BE2C (cell line): ENCODE data around the gene SORD. TPM values are rescaled to one million over a fixed set of nuclear protein-coding genes. Genes with fewer than 3 reads are reported as not detected.
"Not testable (repeated sequence)": the region's sequence is repeated elsewhere in the genome, so short reads cannot be mapped to it uniquely, and the experiment has no call there.

ENCODE experiments used
- DNase-seq: peaks from one replicate; pipeline ENCODE4 v3.0.0-alpha.2; 2020
- H3K27me3 ChIP-seq: fragments of 250-450 bp; sonication (Bioruptor Pico); 2 replicates; pipeline ENCODE4 v1.5.1; 2020; ENCODE audit warnings: mild to moderate bottlenecking
- H3K36me3 ChIP-seq: fragments of 250-450 bp; sonication (Bioruptor Pico); 2 replicates; pipeline ENCODE4 v1.5.1; 2020; ENCODE audit warnings: mild to moderate bottlenecking
- H3K4me1 ChIP-seq: fragments of 250-450 bp; sonication (Bioruptor Pico); 2 replicates; pipeline ENCODE4 v1.5.1; 2020
- H3K4me3 ChIP-seq: 2 replicates; pipeline ENCODE4 v1.5.1; 2011; ENCODE audit warnings: low read depth, low read length
- H3K9me3 ChIP-seq: fragments of 250-450 bp; sonication (Bioruptor Pico); 2 replicates; pipeline ENCODE4 v1.5.1; 2020
- CTCF ChIP-seq: IDR thresholded peaks from 2 replicates; pipeline ENCODE4 v1.5.1; 2012; ENCODE audit warnings: mild to moderate bottlenecking, low read depth, low read length
- polyA plus RNA-seq: library from polyadenylated mRNA; unstranded; fragments of >200 nt; gene quantifications from one replicate; pipeline ENCODE4 v1.2.1, GENCODE V29; 2012; ENCODE audit warnings: low read depth, missing spikeins; ENCODE audit not compliant: insufficient read length, insufficient read depth

SORD gene
- polyA plus RNA-seq = 35.3 TPM

GRCh38 chr15:45022871-45023658 is at the start of gene SORD:
Gene SORD, plus strand, starts transcription at chr15:45023195. Its CDS starts 89 bp downstream, at chr15:45023284.
- peak; percentile 100 for DNase-seq
- peaks cover 10% of the 10 kb centered on the region for H3K4me1 ChIP-seq
- no peaks in the 10 kb centered on the region for H3K27me3 ChIP-seq
- no peak for TF ChIP-seq CTCF
- no peaks in the 10 kb centered on the region; the same call in 1 of the 2 replicates for H3K36me3 ChIP-seq
- H3K9me3 ChIP-seq = no peaks in the 10 kb centered on the region
- peak within 1 kb of the TSS; percentile 95 for H3K4me3 ChIP-seq

DNA sequence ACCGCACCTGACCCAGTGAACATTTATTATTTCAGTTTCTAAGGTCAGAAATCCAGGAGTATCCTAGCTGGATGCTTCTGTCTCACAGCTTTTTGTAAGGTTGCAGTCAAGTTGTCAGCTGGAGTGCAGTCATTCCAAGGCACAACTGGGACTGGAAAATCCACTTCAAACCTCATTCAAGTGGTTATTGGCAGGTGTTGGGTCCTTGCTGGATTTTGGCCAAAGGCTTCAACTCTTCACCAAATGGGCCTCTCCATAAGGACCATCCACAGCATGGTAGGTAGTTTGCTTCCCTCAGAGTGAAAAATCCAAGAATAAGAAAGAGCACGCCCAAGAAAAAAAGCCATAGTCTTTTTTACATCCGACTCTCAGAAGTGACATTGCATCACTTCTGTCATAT is 46.8 kb upstream of the SORD start:
- not testable (repeated sequence) for H3K9me3 ChIP-seq, DNase-seq, H3K4me3 ChIP-seq, H3K4me1 ChIP-seq, H3K36me3 ChIP-seq, H3K27me3 ChIP-seq

DNA sequence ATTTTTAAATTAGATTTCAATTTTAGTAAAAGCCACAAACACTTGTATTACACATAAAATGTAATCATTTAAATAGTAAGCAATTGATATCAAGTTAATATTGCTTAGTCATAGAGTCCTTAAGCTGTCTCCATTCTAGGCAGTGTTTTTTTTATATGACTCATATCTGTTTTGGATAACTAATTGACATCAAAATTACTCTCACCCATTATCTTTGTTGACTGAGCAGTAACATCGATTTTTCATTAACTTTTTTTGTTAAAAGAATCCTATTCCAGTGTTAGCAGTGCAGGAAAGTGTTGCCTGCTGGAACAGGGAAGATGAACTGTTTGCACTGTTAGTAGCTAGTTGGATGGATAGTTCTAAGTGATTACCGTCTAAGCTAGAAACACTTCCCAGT is 45.2 kb upstream of the SORD start:
- H3K36me3 ChIP-seq, H3K27me3 ChIP-seq, H3K4me1 ChIP-seq, DNase-seq, H3K4me3 ChIP-seq, H3K9me3 ChIP-seq: not testable (repeated sequence)

DNA sequence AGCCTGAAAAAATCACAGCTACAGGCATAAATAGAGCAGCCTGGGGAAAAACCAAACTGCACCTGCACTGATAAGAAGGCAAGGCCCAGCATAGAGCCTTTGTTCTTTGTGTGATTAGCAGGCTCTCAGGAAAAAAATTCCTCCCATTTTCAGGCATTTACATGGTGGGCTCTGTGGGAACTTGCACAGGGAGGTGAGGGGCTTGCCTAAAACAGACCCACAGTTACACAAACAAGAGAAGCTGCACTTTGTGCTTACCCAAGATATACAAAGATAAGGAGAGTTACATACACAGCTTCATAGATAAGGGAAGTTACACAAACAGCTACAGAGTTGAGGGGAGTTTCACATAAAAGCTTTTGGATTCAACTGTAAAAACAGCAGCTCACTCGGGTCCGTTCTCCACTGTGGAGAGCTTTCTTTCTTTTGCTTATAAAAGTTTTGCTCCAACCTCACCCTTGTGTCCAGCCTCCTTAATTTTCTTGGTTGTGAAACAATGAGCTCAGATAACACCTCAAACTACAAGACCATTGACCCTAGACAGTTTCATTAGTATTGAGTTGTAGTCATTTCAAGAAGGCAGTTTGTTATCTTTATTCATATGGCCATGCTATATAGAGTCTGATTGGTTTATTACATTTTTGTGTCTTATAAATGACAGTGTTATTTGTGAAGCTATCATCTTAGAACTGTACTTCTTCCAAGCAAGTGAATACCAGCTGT is 43.2 kb upstream of the SORD start:
- not testable (repeated sequence) for H3K27me3 ChIP-seq, H3K4me3 ChIP-seq, H3K9me3 ChIP-seq, H3K36me3 ChIP-seq
- peaks cover 19% of the 10 kb centered on the region for H3K4me1 ChIP-seq
- DNase-seq = peak; percentile 39

GRCh38 chr15:44984144-44984543 is 38.9 kb upstream of the SORD start:
- not testable (repeated sequence) for H3K4me3 ChIP-seq, H3K9me3 ChIP-seq, H3K36me3 ChIP-seq

GRCh38 chr15:44986346-44987055 is 36.5 kb upstream of the SORD start:
- not testable (repeated sequence) for H3K36me3 ChIP-seq, H3K27me3 ChIP-seq, H3K4me1 ChIP-seq, H3K4me3 ChIP-seq, DNase-seq, H3K9me3 ChIP-seq

More at GRCh38 chr15:44984144-44984543, 38.9 kb upstream of the SORD start:
- H3K27me3 ChIP-seq = not testable (repeated sequence)
- DNase-seq = peak; percentile 53
- H3K4me1 ChIP-seq = peaks cover 19% of the 10 kb centered on the region

DNA sequence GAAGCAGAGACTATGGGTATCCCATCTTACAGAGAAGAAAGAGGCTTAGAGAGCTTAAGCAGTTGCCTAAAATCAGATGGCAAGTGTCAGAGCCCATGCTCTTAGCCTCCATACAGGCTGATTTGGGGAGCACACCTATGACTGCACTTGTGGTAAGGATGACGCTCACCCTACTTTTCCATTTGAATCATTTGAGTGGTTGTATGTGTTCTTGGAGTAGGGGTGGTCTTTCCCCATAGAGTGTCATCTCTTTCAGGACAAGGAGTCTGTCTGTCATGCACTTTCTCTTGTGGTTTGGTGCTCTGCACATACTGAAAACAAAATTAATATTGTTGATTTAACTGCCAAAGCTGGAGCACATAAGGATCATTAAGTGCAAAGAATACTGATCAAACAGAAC is 35.3 kb upstream of the SORD start:
- not testable (repeated sequence) for H3K4me1 ChIP-seq, DNase-seq, H3K9me3 ChIP-seq, H3K4me3 ChIP-seq, H3K27me3 ChIP-seq, H3K36me3 ChIP-seq

DNA sequence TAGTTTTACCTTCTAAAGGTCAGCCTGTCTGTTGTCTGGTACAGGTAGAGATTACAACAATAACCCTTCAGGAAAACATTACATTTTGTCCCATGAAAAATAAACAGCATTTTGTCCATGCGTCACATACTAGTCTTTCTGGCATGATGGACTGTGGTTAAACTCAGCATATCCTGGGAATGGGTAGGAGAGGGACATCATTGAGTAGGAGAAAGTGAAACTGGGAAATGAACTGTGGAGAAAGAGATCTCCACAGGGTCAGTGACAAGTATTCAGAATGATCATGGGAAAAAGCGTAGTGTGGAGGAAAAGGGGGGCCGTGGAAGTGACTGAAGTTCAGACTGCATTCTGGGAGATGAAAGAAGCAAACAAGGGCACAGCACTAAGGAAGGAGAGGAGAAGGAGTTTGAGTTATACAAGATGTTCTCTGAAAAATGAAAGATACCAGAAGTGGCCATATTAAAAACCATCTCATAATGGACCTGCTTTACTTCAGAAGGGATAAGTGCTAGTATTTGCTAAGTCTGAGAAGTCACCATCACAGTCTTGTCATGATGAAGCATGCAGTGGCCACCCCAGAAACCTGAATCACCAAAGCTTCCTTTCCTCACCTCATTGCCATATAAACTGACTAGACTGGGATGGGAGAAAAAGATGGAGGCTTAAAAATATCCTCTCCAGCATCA is 34.7 kb upstream of the SORD start:
- not testable (repeated sequence) for H3K36me3 ChIP-seq, H3K4me1 ChIP-seq, H3K4me3 ChIP-seq, H3K9me3 ChIP-seq, H3K27me3 ChIP-seq, DNase-seq

GRCh38 chr15:44988870-44989219 is 34.1 kb upstream of the SORD start:
- not testable (repeated sequence) for DNase-seq, H3K4me1 ChIP-seq, H3K9me3 ChIP-seq, H3K27me3 ChIP-seq, H3K36me3 ChIP-seq, H3K4me3 ChIP-seq

GRCh38 chr15:44997632-44998031 is 25.4 kb upstream of the SORD start:
- H3K27me3 ChIP-seq, H3K4me1 ChIP-seq, H3K36me3 ChIP-seq, H3K9me3 ChIP-seq, DNase-seq, H3K4me3 ChIP-seq: not testable (repeated sequence)
